SK-N-SH treated with all-trans-retinoic acid at 6 μM for 48 hours (cell line): ENCODE data around the gene CISD1.

Source experiments
- ARNTL ChIP-seq: fragments of 450-650 bp; formaldehyde crosslinking; IDR thresholded peaks from 2 replicates; pipeline ENCODE4 v1.5.0; 2020; ENCODE audit warnings: low read depth, mild to moderate bottlenecking, moderate library complexity, borderline replicate concordance
- BACH2 ChIP-seq: fragments of 250-450 bp; sonication (Bioruptor Pico); IDR thresholded peaks from 2 replicates; pipeline ENCODE4 v1.9.0; 2021; ENCODE audit warnings: mild to moderate bottlenecking, borderline replicate concordance
- ISL1 ChIP-seq: fragments of 250-450 bp; sonication (Bioruptor Pico); IDR thresholded peaks from 2 replicates; pipeline ENCODE4 v2.1.2; 2022; ENCODE audit warnings: mild to moderate bottlenecking, moderate library complexity
- SNAI2 ChIP-seq: fragments of 250-450 bp; sonication (Bioruptor Pico); IDR thresholded peaks from 2 replicates; pipeline ENCODE4 v1.5.0; 2020; ENCODE audit warnings: mild to moderate bottlenecking, moderate library complexity
- TOX ChIP-seq: fragments of 250-450 bp; sonication (Bioruptor Pico); IDR thresholded peaks from 2 replicates; pipeline ENCODE4 v1.8.0; 2021; ENCODE audit warnings: mild to moderate bottlenecking, moderate library complexity, borderline replicate concordance
- ZC3H10 ChIP-seq: fragments of 250-450 bp; sonication (Bioruptor Pico); IDR thresholded peaks from 2 replicates; pipeline ENCODE4 v1.5.1; 2021; ENCODE audit warnings: mild to moderate bottlenecking, moderate library complexity
- ZFP3 ChIP-seq: fragments of 250-450 bp; sonication (Bioruptor Pico); IDR thresholded peaks from 2 replicates; pipeline ENCODE4 v1.5.0; 2020; ENCODE audit warnings: mild to moderate bottlenecking, moderate library complexity
- ZFP30 ChIP-seq: fragments of 450-650 bp; formaldehyde crosslinking; IDR thresholded peaks from 2 replicates; pipeline ENCODE4 v1.5.0; 2022; ENCODE audit warnings: mild to moderate bottlenecking, moderate library complexity
- ZNF565 ChIP-seq: fragments of 450-650 bp; formaldehyde crosslinking; conservative IDR thresholded peaks from 2 replicates; pipeline ENCODE4 v1.5.0; 2020; ENCODE audit warnings: low read depth, mild to moderate bottlenecking, moderate library complexity
- ZNF8 ChIP-seq: fragments of 450-650 bp; formaldehyde crosslinking; IDR thresholded peaks from 2 replicates; pipeline ENCODE4 v1.5.0; 2020; ENCODE audit warnings: mild to moderate bottlenecking, moderate library complexity
- TF ChIP-seq, protein P1 (sequence below): fragments of 250-450 bp; sonication (Bioruptor Pico); IDR thresholded peaks from 2 replicates; pipeline ENCODE4 v1.8.0; 2021; ENCODE audit warnings: low read depth, mild to moderate bottlenecking, moderate library complexity, borderline replicate concordance

GRCh38 chr10:58328233-58328632 is 59.3 kb downstream of the CISD1 start:
- TF ChIP-seq ARNTL (CRISPR knock-in tag), result no peak
- TF ChIP-seq, protein P1, sequence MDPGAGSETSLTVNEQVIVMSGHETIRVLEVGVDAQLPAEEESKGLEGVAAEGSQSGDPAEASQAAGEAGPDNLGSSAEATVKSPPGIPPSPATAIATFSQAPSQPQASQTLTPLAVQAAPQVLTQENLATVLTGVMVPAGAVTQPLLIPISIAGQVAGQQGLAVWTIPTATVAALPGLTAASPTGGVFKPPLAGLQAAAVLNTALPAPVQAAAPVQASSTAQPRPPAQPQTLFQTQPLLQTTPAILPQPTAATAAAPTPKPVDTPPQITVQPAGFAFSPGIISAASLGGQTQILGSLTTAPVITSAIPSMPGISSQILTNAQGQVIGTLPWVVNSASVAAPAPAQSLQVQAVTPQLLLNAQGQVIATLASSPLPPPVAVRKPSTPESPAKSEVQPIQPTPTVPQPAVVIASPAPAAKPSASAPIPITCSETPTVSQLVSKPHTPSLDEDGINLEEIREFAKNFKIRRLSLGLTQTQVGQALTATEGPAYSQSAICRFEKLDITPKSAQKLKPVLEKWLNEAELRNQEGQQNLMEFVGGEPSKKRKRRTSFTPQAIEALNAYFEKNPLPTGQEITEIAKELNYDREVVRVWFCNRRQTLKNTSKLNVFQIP (CRISPR knock-in tag), result no peak
- TF ChIP-seq ZNF565, result no peak
- no peak for TF ChIP-seq BACH2 (CRISPR knock-in tag)
- TF ChIP-seq ZNF8 (CRISPR knock-in tag), result no peak
- no peak for TF ChIP-seq TOX (CRISPR knock-in tag)
- no peak for TF ChIP-seq ISL1 (CRISPR knock-in tag)
- no peak for TF ChIP-seq ZFP3
- no peak for TF ChIP-seq ZC3H10 (CRISPR knock-in tag)
- no peak for TF ChIP-seq SNAI2 (CRISPR knock-in tag)
- no peak for TF ChIP-seq ZFP30 (CRISPR knock-in tag)
